NCI-H2107 treated with DMSO at 0.1 percent for 48 hours (cell line): ENCODE data around the gene ANKRD53.
"Not testable (repeated sequence)": the region's sequence is repeated elsewhere in the genome, so short reads cannot be mapped to it uniquely, and the experiment has no call there.

Experiments used
- DNase-seq: peaks from one replicate; lab custom pipeline; 2025; ENCODE audit not compliant: unreplicated experiment; lab: John Stamatoyannopoulos, UW

Gene ANKRD53

DNA sequence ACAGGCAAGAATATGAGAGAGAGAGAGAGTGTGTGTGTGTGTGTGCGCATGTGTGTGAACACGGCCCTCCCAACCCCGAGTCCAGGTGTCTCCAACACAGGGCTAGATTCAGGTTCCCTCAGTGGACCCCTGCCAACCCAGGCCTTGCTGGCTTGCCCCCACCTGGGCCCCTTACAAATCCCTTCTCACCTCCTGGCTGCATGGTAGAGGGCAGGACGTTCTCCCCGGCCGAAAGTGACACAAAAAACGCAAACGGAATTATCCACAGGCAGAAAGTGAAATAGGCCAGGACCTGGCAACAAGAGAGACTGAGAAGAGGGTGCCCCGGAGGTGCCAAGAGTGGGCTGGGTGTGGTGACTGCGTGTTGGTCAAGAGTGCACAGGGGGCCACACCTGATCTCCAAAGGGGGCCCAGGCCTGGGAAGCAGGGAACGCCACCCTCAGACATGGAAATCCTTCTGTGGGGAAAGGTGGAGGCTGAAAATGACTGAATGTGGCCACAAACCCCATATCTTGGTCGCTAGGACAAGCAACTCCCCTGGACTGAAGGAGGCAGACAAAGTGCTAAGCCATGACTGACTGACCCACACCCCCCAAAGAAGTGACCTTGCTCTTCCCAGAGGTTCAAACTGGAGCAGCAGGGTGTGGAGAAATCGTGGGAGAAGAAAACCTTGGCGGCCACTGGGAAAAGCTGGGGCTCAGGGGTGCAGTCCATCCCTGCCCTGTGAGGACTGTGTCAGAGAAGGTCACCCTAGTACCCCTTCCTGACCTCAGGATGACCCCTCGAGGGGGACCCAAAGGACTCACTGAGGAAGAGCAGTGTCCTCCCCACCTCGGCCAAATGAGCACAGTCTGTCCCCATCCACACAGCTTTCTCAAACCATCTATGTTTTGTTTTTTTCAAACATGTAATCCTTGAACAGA is 10.6 kb downstream of the ANKRD53 start:
- no peak for DNase-seq

DNA sequence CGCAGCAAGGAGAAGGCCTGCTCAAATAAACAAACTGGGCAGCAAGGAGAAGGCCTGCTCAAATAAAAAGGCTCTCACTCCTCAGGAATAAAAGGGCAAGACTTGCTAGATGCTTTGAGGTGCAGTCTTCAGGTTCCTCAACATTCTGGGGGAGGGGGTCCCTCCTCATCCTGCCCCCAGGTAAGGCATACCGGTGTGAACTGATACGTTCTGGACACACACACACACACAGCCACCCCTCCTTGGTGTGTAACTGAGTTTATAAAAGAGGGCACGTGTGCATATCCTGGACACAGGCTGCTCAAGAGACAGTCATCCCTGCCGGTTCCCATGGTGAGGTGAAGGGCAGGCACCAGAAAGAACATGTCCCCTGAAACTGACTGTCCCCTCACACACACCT is 11.8 kb downstream of the ANKRD53 start:
- no peak for DNase-seq

DNA sequence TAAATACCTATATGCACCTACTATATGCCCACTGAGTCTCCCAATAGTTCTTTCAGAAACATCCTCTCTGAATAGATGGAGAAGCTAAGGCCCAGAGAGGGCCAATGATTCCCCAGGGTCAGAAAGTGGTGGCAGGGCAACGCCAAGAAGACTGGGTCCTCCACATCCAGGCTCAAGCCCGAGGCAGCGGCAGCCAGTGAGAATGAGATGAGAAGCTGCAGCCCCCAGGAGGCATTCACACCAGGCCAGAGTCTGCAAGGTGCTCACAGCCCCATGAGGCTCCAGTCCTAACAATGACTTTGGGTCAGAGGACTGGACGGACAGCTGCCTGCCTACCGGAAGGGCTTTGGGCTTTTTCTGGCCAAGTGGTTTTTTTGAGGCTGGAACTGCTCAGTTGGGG is 12.7 kb downstream of the ANKRD53 start:
- DNase-seq = no peak

DNA sequence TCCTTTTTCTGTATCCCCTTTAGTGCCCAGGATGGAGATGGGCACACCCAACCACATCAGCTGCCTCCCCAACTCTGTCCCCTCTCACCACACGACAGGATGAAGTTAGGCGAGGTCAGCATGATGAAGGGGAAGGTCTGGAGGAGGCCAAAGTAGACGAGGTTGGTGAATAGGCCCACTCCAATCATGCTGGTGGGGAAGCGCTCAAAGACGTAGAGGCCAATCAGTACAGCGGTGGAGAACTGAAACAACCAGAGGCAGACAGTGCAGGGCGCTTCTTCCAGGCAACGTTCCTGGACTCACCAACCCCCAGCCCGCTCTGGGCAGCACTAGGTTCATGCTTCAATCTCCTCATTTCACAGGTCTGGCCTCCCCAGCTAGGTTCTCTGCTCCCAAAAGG is 13.3 kb downstream of the ANKRD53 start:
- DNase-seq = no peak

DNA sequence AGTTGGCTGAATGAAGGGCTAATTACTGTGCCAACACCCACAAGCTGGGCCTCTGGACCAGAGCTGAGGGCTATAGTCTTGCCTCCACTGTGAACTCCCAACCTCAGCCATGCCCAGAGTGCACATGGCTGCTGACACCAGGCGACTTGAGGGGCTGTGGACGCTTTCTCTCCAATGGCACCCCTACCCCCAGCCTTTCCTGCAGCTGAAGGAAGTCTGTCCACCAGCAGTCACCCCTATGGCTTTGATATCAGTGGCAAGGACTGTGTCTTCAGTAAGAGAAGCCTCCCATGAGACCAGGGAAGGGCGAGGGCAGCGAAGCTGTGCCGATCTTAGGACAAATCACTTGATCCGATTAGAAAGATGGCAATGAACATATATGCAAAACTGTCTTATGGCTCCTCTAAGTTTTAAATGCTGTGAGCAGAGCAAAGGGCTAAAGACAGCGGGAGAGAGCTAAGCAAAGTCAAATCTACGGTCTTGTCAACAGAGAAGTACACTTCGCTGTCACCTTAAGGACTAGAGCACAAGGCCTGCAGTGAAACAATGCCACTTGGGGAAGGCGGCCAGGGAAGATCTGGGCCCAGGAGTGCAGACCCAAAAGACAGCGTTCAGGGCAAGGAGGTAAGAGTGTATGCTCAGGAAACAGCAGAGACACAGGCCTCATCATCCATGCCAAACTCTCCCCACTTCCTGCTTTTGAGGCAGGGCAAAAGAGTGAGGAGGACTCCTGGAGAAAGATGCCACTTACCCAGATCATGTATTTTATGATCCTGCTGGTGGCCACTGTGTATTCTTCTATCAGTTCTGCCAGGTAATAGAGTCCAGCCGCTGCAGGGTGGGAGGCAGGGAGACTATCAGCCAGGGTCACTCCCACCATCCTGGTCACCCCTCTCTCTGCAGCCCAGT is 14.8 kb downstream of the ANKRD53 start:
- no peak for DNase-seq

DNA sequence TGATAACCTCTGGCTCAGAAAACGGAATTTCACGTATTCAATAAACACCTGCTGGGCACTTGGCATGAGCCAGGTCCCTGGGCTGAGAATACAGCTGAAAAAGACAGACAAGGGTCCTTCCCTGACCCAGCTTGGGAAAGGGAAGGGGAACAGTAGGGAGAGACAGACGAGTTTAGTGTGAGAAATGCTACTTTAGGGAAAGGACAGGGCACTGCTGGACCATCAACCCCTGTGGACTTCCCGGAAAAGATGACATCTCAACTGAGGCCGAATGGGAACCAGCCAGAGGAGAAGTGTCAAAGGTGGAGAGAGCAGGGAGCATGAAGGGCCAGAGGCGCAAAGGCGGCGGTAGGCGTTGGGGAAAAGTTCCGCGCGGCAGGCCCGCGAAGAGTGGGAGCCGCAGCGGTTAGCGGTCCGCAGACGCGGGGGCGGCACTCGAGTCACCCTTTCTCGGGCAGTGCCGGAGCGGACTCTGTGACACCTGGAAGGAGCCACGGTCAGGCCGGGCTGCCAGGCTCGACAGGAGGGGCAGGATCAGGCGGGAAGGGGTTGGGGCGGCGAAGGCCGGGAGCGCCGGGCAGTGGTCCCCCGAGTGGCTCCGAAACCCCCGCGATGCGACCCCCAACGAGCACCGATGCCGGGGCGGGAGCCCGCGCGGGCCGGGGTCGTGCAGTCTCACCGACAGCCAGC is 15.7 kb downstream of the ANKRD53 start:
- no peak for DNase-seq

DNA sequence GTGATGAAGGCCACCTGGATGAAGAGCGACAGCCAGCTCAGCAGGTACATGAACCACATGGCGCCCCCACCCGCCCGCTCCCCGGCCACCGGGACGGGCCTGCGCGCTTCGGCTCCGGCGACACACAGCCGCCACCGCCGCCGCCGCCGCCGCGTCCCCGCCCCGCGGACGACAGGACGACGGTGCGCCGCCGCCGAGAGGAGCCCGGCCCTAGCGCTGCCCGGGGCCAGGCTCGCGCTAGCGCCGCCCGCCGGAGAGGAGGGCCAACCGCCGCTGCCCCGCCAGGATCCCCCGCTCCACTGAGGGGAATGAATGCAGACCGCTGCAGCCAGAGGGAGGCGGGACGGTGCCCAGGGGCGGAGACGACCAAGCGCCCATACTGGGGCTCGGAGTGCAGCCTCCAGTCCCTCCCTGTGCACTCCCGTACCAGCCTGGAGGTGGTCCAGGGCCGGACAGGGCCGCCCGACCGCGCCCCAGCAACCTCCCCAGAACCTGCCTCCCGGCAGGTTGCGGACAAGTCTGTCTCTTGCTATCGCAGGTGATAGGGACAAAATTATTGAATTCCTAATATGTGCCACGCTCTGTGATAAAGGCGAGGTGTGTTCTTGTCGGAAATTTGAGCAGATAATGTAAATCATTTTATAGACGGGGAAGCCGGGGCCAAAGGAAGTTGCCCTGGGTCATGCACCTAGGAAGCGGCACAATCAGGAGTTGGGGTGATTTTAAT is 16.4 kb downstream of the ANKRD53 start, which contains the start of gene TEX261:
Gene TEX261 (minus strand): TSS at position 175 of the 727 bp plus-strand sequence. CDS start 116 bp downstream, at position 59.
- peak; percentile 41 for DNase-seq

DNA sequence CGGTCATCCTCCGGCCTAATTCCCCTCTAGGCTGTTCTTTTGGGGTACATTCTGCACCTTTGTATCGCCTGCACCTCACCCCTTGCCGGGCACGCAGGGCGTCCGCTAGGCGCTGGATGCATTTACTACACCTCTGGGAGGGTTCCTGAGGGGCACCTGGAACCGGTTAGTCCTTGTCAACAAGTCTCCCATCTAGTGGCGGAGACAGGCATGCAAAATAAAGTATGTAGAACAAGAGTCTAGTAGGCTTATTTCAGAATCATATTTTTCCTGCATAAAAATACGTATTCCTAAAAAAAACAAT is 16.9 kb downstream of the ANKRD53 start:
- DNase-seq = peak; percentile 34

DNA sequence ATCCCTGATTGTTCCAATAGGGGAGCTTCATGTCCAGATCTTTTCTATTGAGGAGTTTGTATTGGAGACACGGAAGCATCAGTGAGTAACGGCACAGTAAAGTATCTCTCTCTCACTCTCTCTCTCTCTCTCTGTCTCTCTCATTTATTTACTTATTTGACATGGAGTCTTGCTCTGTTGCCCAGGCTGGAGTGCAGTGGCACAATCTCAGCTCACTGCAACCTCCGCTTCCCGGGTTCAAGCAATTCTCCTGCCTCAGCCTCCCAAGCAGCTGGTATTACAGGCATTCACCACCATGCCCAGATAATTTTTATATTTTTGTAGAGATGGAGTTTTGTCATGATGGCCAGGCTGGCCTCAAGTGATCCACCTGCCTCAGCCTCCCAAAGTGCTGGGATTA is 20.5 kb downstream of the ANKRD53 start:
- not testable (repeated sequence) for DNase-seq

DNA sequence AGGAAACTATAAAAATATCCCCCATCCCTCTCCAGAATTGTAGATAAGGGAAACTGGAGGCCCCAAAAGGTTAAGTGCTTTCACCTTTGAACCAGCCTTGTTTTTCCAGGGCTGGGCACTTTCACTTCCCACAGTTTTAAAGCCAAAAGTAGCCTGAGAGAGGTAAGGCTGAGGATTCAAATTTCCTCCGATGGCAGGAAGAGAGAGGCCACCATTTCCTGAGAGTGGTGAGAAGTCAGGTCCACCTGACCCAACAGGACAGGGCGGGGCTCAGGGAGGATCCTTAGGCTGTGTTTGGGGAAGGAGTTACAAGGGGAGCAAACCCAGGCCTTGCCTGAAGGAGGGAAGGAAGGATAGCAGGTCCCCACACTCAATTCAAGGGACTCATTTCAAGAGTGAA is 20.9 kb downstream of the ANKRD53 start:
- DNase-seq = no peak

DNA sequence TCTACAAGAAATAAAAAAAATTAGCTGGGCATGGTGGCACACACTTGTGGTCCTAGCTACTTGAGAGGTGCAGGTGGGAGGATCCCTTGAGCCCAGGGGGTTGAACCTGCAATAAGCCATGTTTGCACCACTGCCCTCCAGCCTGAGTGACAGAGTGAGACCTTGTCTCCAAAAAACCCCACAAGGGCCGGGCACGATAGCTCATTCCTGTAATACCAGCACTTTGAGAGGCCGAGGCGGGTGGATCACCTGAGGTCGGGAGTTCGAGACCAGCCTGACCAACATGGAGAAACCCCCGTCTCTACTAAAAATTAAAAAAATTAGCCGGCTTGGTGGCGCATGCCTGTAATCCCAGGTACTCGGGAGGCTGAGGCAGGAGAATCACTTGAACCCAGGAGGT is 21.5 kb downstream of the ANKRD53 start:
- DNase-seq = not testable (repeated sequence)

DNA sequence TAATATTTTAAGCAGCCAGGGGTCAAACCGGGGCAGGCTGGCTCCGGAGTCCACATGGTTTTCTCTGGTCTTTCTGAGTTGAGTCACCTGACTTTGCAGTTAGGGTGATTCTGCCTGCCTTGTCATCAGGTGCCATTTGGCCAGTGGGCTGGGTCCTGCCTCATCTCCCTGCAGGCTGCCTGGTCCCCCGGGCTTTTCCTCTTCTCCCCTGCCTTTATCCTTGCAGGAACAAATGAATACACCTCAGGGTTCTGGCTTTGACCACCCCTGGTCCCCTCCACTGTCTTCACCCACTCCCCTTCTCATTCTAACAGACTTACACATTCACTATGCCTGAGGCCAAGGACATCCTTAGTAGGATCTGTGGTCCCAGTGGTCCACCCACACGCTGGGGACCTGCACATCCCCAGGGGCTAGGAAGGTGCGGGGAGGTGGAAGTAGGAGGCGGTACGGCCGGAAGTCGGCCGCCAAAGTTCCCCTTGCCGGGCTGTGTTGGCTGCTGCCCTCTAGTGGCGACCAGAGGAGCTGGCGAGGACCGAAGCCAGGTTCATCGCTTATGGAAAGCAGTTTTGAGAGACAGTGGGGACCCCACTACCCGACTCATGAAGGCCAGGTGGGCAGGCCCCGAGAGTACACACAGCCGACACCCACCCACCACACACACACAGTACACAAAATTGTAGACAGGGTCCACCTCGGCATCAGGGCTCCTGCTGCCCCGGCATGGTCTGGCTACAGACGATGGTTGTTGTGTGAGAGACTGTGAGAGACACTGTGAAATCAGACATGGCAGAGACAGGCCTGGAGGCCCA is 22.6 kb downstream of the ANKRD53 start:
- DNase-seq = peak; percentile 44

DNA sequence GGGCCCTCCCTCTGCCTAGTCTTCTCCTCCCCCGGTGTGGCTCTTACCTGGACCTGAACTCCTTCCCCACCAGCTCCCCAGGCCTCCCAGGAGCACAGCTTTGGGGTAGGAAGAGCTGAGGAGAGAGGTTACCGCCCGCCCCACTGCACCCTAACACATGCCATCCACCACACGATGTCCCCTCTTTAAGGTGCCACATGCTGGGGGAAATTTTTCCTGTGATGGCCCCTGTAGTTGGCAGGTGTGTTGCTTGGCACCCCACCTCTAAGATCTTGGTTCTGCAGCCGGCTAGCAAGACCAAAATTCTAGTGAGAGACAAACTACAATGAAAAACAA is 23.1 kb downstream of the ANKRD53 start:
- no peak for DNase-seq

DNA sequence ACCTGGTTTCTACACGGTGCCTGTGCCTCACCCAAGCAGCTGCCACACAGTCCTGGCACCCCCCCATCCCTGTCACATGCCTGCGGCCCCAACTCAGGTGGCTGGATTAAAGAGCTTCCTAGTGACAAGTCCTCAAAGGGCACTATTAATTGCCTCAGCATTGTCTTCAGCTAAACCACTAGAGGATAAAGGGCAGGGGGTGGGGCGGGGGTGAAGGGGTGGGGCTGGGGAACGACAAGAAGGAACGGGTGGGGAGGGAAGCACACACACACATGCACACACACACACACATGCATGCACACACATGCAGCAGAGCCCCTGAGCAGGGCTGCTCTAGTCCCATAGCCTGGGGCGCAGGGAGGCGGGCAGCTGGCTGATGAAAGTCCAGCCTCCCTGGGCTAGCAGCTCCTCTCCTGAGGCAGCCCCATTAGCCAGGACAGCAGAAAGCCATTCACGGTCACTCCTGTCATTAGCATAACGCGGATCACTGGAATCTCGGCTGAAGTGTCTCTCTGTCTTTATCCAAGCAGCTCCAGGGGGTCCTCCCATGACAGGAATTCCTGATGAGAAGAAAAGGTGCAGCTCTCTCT is 23.6 kb downstream of the ANKRD53 start:
- DNase-seq = peak; percentile 31

DNA sequence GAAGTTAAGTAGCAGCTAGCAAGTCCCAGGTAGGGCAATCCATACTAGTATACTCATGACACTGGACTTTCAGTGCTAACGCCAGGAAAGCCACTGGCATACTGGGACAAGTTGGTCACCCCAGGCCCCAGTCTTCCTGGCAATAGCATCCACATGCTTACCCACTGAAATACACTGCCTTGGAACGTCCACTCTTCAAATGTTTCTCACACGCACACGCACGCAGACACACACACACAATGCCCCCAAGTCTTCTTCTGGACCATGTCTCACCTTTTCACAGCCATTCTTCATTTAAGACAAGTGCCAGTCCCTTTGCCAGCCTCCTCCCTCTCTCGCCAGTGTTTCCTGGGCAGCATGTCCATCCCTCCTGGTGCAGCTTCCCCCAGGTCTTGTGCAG is 25.0 kb downstream of the ANKRD53 start:
- DNase-seq = no peak

DNA sequence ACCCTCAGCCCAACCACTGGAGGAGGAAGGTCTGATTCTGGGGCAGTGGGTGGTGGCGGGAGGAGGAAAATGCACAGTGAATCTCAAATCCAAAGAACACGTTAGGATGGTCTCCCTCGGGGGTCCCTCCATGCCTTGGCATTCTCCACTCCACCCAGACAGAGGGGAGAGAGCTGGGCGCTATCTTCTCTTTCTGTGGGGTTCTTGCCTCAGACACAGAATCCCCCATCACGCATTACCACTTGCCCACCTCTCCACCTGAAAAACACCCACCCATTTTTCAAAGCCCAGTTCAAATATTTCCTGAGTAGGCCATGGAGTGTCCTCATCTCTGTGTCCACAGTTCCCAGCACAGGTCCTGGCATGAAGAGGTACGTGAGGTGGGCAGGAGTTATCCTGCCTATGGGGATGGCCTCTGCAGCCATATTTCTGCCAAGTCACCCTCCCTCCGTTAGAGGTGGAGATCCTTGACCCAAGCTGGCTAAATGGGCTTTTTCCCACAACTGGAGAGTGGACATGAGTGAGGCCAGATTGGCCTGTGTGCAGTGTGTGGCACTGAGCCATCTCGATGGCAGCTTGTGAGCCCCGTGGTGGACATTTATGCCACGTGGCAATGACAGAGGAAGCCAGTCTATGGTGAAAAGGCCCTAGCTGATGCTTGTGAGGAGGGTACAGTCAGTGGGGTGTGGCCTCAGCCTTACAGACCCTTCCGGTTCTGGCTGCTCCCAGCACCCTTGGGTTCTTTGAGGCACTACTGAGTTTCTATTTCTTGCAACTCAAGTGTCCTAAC is 25.7 kb downstream of the ANKRD53 start:
- DNase-seq = no peak

DNA sequence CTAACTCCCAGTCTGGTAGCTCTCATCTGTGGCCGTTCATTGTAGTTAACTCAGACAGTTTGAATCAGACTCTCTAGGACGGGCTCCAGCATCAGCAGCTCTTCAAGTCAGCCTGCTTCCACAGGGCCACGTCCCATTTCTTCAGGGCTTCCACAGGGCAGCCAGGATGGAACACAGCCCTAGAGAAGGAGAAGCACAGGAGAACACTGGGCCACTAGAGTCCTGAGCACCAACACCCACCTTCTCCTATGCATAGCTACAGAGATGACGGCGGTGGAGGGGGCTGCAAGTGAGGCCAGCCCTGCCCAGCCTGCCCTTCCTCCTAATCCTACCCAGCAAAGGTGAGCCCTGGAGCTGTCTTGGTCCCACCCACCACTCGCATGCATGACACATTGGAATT is 26.4 kb downstream of the ANKRD53 start:
- DNase-seq = no peak

DNA sequence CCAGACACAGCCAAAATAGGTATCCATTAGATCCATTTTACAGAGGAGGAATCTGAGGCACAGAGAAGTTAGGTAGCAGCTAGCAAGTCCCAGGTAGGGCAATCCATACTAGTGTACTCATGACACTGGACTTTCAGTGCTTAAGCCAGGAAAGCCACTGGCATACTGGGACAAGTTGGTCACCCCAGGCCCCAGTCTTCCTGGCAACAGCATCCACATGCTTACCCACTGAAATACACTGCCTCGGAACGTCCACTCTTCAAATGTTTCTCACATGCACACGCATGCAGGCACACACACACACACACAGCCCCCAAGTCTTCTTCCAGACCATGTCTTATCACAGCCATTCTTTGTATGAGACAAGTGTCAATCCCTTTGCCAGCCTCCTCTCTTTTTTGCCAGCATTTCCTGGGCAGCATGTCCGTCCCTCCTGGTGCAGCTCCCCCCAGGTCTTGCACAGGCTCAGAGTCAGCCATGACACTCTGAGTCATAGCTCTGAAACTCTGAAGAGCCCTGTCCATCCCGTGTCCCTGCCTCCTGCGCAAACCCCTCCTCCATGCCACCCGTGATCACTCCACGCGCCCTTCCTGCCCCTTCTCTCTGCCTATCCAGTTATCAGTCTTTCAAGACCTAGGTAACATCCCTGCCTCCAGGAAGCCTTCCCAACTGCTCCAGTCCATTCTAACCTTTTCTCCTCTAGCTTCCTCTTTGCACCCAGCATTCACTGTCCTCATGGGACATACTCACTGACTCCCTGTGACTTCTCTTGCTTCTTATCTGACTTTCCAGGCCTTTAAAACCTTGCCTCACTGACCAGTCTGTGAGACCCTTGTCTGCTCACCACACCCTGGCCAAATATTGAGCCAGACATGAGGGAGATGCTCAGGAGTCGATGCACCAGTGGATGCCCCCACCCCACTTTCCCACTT is 27.1 kb downstream of the ANKRD53 start:
- no peak for DNase-seq
